Colonic mucosa (tissue), 4 donors: ENCODE data around the gene FMNL2. TPM values are rescaled to one million over a fixed set of nuclear protein-coding genes. Genes with fewer than 3 reads are reported as not detected.

ENCODE experiments used
- DNase-seq: peaks from one replicate; pipeline ENCODE4 v3.0.0-alpha.2; 2020
- H3K27ac ChIP-seq: fragments of 200-600 bp; one replicate; pipeline ENCODE4 v1.8.0; 2021
- H3K27me3 ChIP-seq: fragments of 200-600 bp; one replicate; pipeline ENCODE4 v1.8.0; 2021
- H3K36me3 ChIP-seq: fragments of 200-600 bp; one replicate; pipeline ENCODE4 v1.8.0; 2021
- H3K4me1 ChIP-seq: fragments of 200-600 bp; one replicate; pipeline ENCODE4 v1.8.0; 2021; ENCODE audit warnings: mild to moderate bottlenecking
- H3K4me3 ChIP-seq: fragments of 200-600 bp; one replicate; pipeline ENCODE4 v1.8.0; 2021
- H3K9ac ChIP-seq, 2 donors: one replicate each; pipeline ENCODE4 v1.7.0; 2013; ENCODE audit warnings: control low read depth in 2 of 2, low read depth in 2 of 2, low read length in 2 of 2
- H3K9me3 ChIP-seq: fragments of 200-600 bp; one replicate; pipeline ENCODE4 v1.8.0; 2021
- intact Hi-C: fragments of 100-400 bp; cut with DNase I; formaldehyde crosslinking; loops from one replicate; pipeline ENCODE4 v1.14.1; 2022
- total RNA-seq, 2 donors: library from RNA; stranded (reverse); fragmentation: NEBNext Ultra II Directional in 1 of 2; extraction: Animal tissue kit (Norgen Biotek cat#: 25700) in 1 of 2; gene quantifications; one replicate each; pipeline ENCODE4 v1.2.1, GENCODE V29; 2021
- TF ChIP-seq, protein P1 (sequence below): fragments of 200-600 bp; IDR thresholded peaks from one replicate; pipeline ENCODE4 v1.8.0; 2022; ENCODE audit warnings: antibody characterized with exemption, mild to moderate bottlenecking
- donor health status: healthy.
- donor health status: DM: no; HTN: no; CAD: no.
- donor health status: DM: no; HTN: no; CAD: no.

FMNL2 gene
- total RNA-seq, 2 donors from 2014 or later: 10.6 to 17.5 TPM

GRCh38 chr2:152452256-152452973 lies 117.4 kb downstream of the FMNL2 start:
- no peaks in the 10 kb centered on the region for H3K9me3 ChIP-seq
- no peak overlapping the region for H3K9ac ChIP-seq
- H3K4me1 ChIP-seq: no peaks in the 10 kb centered on the region
- no peaks in the 10 kb centered on the region for H3K27me3 ChIP-seq
- H3K27ac ChIP-seq: no peak overlapping the region
- no peak overlapping the region for H3K4me3 ChIP-seq
- no peaks in the 10 kb centered on the region for H3K36me3 ChIP-seq
- TF ChIP-seq, protein P1, sequence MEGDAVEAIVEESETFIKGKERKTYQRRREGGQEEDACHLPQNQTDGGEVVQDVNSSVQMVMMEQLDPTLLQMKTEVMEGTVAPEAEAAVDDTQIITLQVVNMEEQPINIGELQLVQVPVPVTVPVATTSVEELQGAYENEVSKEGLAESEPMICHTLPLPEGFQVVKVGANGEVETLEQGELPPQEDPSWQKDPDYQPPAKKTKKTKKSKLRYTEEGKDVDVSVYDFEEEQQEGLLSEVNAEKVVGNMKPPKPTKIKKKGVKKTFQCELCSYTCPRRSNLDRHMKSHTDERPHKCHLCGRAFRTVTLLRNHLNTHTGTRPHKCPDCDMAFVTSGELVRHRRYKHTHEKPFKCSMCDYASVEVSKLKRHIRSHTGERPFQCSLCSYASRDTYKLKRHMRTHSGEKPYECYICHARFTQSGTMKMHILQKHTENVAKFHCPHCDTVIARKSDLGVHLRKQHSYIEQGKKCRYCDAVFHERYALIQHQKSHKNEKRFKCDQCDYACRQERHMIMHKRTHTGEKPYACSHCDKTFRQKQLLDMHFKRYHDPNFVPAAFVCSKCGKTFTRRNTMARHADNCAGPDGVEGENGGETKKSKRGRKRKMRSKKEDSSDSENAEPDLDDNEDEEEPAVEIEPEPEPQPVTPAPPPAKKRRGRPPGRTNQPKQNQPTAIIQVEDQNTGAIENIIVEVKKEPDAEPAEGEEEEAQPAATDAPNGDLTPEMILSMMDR: no peak
- no peak for DNase-seq
- intact Hi-C loops: no loop called here

GRCh38 chr2:152453129-152453911 lies 118.3 kb downstream of the FMNL2 start:
- no peaks in the 10 kb centered on the region for H3K4me1 ChIP-seq
- no peaks in the 10 kb centered on the region for H3K27me3 ChIP-seq
- TF ChIP-seq, protein P1: no peak
- intact Hi-C loops: no loop called here
- H3K9me3 ChIP-seq: no peaks in the 10 kb centered on the region
- DNase-seq: no peak
- H3K9ac ChIP-seq: no peak overlapping the region
- no peaks in the 10 kb centered on the region for H3K36me3 ChIP-seq
- H3K4me3 ChIP-seq: no peak overlapping the region
- no peak overlapping the region for H3K27ac ChIP-seq

- H3K9me3 ChIP-seq: no peaks in the 10 kb centered on the region
- no peak overlapping the region for H3K4me3 ChIP-seq
- H3K36me3 ChIP-seq: no peaks in the 10 kb centered on the region
- TF ChIP-seq, protein P1: no peak
- intact Hi-C loops: no loop called here
- no peaks in the 10 kb centered on the region for H3K4me1 ChIP-seq
- DNase-seq: no peak
- no peak overlapping the region for H3K27ac ChIP-seq
- H3K9ac ChIP-seq: no peak overlapping the region
- H3K27me3 ChIP-seq: no peaks in the 10 kb centered on the region
These were observed 119.4 kb downstream of the FMNL2 start for GRCh38 chr2:152454371-152454770.

GRCh38 chr2:152454960-152455359 lies 120.0 kb downstream of the FMNL2 start:
- Histone ChIP-seq H3K36me3 (no peaks in the 10 kb centered on the region), H3K9ac (no peak overlapping the region), H3K4me3 (no peak overlapping the region), H3K9me3 (no peaks in the 10 kb centered on the region), H3K27me3 (no peaks in the 10 kb centered on the region), H3K4me1 (no peaks in the 10 kb centered on the region), H3K27ac (no peak overlapping the region)
- intact Hi-C loops: no loop called here
- DNase-seq: no peak
- TF ChIP-seq, protein P1: no peak

GRCh38 chr2:152455738-152456137 lies 120.8 kb downstream of the FMNL2 start:
- TF ChIP-seq, protein P1: no peak
- no peak for DNase-seq
- no peak overlapping the region for H3K9ac ChIP-seq
- no peaks in the 10 kb centered on the region for H3K9me3 ChIP-seq
- intact Hi-C loops: no loop called here
- no peaks in the 10 kb centered on the region for H3K36me3 ChIP-seq
- no peaks in the 10 kb centered on the region for H3K4me1 ChIP-seq
- no peaks in the 10 kb centered on the region for H3K27me3 ChIP-seq
- H3K4me3 ChIP-seq: no peak overlapping the region
- H3K27ac ChIP-seq: no peak overlapping the region
